HG03139 (cell line): ENCODE measurements around the gene CASKIN2.

Experiments
- ATAC-seq: cut with Tn5 transposase; IDR thresholded peaks from one replicate; pipeline ENCODE4 v1.9.1; 2021; ENCODE audit not compliant: unreplicated experiment

CASKIN2 gene

DNA sequence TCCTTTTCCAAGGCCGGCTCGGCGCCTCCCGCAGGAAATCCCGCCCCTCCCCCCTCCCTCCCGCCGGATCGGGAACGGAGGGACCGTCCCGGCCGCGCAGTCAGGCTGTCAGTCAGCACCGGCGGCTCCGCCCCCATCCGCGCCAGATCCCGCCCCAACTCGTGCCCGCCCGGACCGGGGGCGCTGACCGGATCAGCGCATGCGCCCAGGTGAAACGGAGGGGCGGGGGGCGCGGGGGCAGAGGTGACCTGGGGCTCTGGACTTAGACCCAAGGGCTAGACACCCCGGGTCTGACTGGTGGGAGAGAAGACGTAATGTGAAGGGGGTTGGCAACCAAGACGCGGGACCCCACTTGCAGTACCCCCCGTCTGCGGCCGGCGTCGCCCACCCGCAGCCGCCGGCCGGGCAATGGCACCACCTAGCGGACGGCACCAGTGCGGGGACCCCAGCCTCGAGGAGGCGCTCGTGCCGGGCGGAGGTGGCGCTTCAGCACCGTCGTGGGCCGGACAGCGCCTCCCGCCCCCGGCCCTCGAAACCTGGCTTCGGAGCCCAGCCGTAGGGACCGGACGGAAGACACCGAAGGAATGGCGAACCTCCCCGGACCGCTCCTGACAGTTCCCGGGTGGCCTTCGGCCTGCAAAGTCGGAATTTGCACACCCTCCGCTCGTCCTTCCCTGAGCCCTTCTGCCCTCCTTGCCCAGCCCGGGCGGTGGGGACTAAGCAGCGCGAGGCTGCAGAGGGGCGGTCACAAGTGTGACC lies at the start of gene CASKIN2:
Gene CASKIN2, minus strand, starts transcription at position 42 of the 759 bp plus-strand sequence. CDS start 1,733 bp downstream, outside the sequence.
- ATAC-seq = peak; percentile 44

DNA sequence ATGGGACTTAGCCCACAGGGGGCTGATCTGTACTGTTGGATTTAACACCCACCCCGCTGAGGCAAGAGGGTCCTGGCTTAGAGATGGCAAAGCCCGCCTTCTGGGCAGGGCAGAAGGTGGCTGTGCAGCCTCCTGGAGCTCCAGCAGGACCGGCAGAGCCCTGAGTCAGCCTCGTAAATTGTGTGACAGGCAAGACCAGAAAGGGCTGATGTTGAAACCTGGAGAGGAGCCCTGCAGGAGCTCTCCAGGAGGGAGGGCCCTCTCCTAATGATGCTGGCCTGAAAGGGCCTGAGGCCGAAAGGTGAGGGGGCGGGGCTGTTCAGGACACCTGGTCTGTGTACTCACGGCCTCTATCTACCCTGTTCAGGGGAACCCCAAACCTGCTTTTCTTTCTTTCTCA lies 49.7 kb upstream of the CASKIN2 start:
- no peak for ATAC-seq

- ATAC-seq = no peak
Measured at GRCh38 chr17:75564195-75564594, 48.9 kb upstream of the CASKIN2 start.

GRCh38 chr17:75563063-75563758 lies 47.9 kb upstream of the CASKIN2 start:
- no peak for ATAC-seq

DNA sequence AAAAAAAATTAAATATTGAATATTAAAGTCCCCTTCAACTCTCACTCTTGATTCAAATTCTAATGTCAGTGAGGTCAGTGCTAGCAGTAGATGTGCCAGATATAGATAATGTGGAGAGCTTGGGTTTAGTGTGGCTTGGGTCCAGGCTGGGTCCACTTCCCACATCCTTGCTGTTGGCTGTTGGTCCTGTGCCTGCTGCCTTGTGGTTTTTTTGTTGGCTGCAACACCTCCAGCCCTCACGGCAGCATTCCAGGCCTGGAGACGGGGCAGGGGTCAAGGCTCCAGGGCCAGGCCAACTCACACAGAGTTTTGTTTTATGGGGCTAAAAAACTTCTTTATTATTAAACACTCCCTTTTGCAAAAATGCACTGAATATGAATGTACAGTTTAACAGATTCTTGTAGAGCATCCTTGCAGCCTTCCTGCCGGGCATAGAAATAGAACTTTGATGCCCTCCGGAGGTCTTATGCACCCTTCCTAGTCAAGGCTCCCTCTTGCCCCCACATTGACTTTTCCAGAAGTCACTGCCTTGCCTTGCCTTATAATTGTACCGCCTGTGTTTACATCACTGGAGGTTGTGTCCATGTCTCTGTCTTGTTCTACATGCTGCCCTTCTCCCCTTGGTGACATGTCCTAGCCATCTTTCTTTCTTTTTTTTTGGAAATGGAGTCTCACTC lies 46.7 kb upstream of the CASKIN2 start:
- no peak for ATAC-seq

DNA sequence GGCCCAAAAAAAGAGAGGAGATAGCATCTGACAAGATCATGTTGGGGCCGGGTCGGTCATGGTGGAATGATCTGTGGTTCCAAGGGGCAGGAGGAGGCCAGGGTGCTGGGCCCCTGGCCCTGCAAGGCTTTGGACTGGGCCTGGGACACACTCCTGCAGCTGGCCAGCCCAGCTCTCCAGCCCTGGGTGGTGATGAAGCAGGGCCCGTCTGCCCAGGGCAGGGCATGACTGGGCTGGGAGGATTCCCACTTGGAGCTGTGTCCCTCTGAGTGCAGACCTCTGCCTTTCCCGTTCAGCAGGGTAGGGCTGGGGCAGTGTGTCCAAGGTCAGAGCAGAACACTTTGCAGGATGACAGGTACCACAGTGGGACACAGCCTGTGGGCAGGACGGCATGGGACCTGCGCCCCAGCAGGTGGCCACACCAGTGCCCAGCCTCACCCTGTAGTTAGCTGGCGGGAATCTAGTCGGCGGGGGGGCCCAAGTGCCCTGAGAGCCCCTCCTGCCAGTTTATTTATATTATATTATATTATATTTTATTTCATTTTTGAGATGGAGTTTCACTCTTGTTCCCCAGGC lies 44.7 kb upstream of the CASKIN2 start:
- ATAC-seq = no peak

- ATAC-seq = no peak
Measured at GRCh38 chr17:75558666-75559530, 43.6 kb upstream of the CASKIN2 start.

GRCh38 chr17:75557852-75558665 lies 42.7 kb upstream of the CASKIN2 start:
- ATAC-seq = no peak

GRCh38 chr17:75557075-75557851 lies 41.9 kb upstream of the CASKIN2 start:
- no peak for ATAC-seq

- ATAC-seq = no peak
Measured at GRCh38 chr17:75555679-75556153, 40.4 kb upstream of the CASKIN2 start.

DNA sequence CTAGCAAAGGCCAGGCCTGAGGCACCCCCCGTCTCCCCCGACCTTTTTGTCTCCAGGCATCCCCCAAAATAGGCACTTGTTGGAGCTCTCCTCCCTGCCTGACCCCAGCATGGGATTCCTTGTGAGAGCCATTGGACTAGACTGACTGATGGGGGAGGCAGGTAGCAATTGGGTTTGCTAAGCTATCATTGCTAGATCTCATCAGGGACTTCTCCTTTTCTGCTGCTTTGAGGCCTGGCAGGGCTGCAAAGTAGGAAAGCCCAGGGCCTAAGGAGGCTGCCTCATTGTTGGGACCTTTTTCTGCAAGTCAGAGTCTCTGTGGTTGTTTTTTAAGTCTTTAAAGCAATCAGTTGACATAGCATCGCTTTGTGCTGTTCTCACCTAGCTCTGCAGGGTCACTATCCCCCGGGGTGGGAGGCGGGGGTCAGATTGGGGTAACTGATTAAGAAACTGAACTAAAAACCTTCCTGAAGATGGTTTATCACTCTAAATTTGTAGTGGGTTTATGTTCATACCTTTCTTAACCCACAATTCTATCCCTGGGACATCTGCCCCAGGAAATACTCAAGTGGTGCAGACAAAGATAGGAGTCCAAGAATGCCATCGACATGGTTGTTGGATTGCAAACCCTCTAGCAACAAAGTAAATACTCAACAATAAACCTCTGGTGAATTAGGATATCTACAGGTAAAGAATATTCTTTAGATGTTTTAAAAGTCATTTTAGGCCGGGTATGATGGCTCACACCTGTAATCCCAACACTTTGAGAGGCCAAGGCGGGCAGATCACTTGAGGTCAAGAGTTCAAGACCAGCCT lies 38.2 kb upstream of the CASKIN2 start:
- ATAC-seq = no peak

- ATAC-seq = no peak
Measured at GRCh38 chr17:75552425-75553294, 37.3 kb upstream of the CASKIN2 start.

- ATAC-seq = no peak
Measured at GRCh38 chr17:75551266-75551665, 35.9 kb upstream of the CASKIN2 start.

DNA sequence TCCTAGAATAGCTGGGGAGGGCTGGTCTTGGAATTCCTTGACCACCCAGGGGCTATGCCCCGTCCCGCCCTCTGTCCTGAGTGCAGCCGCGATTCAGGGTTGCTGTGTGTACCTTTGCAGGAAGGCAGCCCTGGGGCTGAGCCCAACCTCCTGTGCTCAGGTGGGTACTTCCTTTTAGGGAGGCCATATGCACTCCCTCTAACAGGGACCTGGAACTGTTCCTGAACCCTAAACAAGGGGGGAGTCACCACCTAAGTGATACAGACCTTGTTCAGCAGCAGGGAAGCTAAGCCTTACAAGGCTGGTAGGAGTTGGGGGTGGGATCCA lies 34.8 kb upstream of the CASKIN2 start:
- no peak for ATAC-seq

GRCh38 chr17:75549246-75550138 lies 34.2 kb upstream of the CASKIN2 start:
- ATAC-seq = no peak

GRCh38 chr17:75548813-75549212 lies 33.5 kb upstream of the CASKIN2 start:
- ATAC-seq = no peak
